ENCODE data around the gene STK11IP. TPM values are rescaled to one million over a fixed set of nuclear protein-coding genes. Genes with fewer than 3 reads are reported as not detected.
A peak's percentile ranks its signal among the peaks of the same experiment; 100 is the strongest.

The STK11IP gene
- total and polyA plus RNA-seq, 2 of the 13 experiments (the other 11 are each of a cell fraction or from before 2014, with no cell fraction given), result 12.8 to 24.0 TPM

GRCh38 chr2:219571311-219572236, 26.1 kb upstream of the STK11IP start, which contains the start of gene OBSL1:
TSS of gene OBSL1 (minus strand) at chr2:219571539. CDS start at chr2:219571232, 307 bp downstream.
- CTCF ChIA-PET (ENCODE audit: low intra/inter-chr PET ratio, low total read pairs), result interaction anchor here (2.9 kb wide), 1 partner anchor 71 kb away, joined by 13 read pairs; no protein-coding TSS in a partner anchor
- H2AFZ ChIP-seq (ENCODE audit: low read length), result no peak within 1 kb of the TSS
- TF ChIP-seq ZNF577 (CRISPR knock-in tag; IDR thresholded peaks at IDR 0.05; ENCODE audit: borderline replicate concordance, low read depth), result no peak
- peak; percentile 43; the same call in 1 of the 2 replicates for TF ChIP-seq KDM5A (IDR thresholded peaks at IDR 0.05; ENCODE audit: borderline replicate concordance, low read length)
- TF ChIP-seq CHD2 (IDR thresholded peaks at IDR 0.05; ENCODE audit: low read depth, low read length), result no peak; the same call in none of the 2 replicates
- 0 out of 2 replicates have a peak, but pooled peaks have one; percentile 56 for TF ChIP-seq CC2D1A (CRISPR knock-in tag; IDR thresholded peaks at IDR 0.05)
- TF ChIP-seq ZNF607 (CRISPR knock-in tag; IDR thresholded peaks at IDR 0.05; ENCODE audit: borderline replicate concordance), result no peak; the same call in 1 of the 2 replicates
- no peak for TF ChIP-seq ZNF749 (CRISPR knock-in tag; IDR thresholded peaks at IDR 0.05; ENCODE audit: borderline replicate concordance)
- no peak for TF ChIP-seq HMGA1 (CRISPR knock-in tag; conservative IDR thresholded peaks at IDR 0.05)
- TF ChIP-seq GFI1 (CRISPR knock-in tag; IDR thresholded peaks at IDR 0.05; ENCODE audit: borderline replicate concordance), result peak; percentile 78; the same call in 1 of the 2 replicates
- TF ChIP-seq NFKBIZ (CRISPR knock-in tag; IDR thresholded peaks at IDR 0.05), result no peak
- TF ChIP-seq HNRNPK (IDR thresholded peaks at IDR 0.05; ENCODE audit: low read depth, low read length, poor library complexity, severe bottlenecking), result peak; percentile 59
- peak; percentile 79 for TF ChIP-seq NR2F6 (IDR thresholded peaks at IDR 0.05)
- TF ChIP-seq NR2F6 (CRISPR knock-in tag; IDR thresholded peaks at IDR 0.05), result no peak; the same call in none of the 2 replicates
- peak; percentile 91 for TF ChIP-seq ZNF501 (CRISPR knock-in tag; IDR thresholded peaks at IDR 0.05)
- TF ChIP-seq ZNF563 (CRISPR knock-in tag; IDR thresholded peaks at IDR 0.05), result no peak
- peak; percentile 72 for TF ChIP-seq ZBTB37 (CRISPR knock-in tag; IDR thresholded peaks at IDR 0.05)
- peak; percentile 59; the same call in 1 of the 2 replicates for TF ChIP-seq NRL (CRISPR knock-in tag; IDR thresholded peaks at IDR 0.05; ENCODE audit: borderline replicate concordance)

More at GRCh38 chr2:219571311-219572236, 26.1 kb upstream of the STK11IP start, which contains the start of gene OBSL1:
- Histone ChIP-seq H3K9me3 (ENCODE audit: low read length) (no peaks in the 10 kb centered on the region), H3K9ac (ENCODE audit: insufficient read depth, low read depth, low read length) (peak within 1 kb of the TSS; percentile 88), H3K79me2 (ENCODE audit: insufficient read depth, low read length) (peaks cover 21% of the 10 kb centered on the region), H3K27me3 (ENCODE audit: control insufficient read depth in 1 of 2, insufficient read depth in 2 of 2, low read length in 2 of 2) (no peaks in the 10 kb centered on the region), H3K4me2 (ENCODE audit: low read depth, low read length) (peak within 1 kb of the TSS; percentile 92), H3K27ac (ENCODE audit: extremely low read length, insufficient read depth, low read length) (peak within 1 kb of the TSS; percentile 94), H3K36me3 (replicated peaks in 1 of 2; ENCODE audit: control insufficient read depth in 1 of 2, insufficient read depth in 2 of 2, low read length in 2 of 2) (peaks cover under 1 to 21% of the 10 kb centered on the region in 2 experiments), H3K4me3 (replicated peaks in 1 of 3; ENCODE audit: insufficient read depth in 1 of 3, low read depth in 2 of 3, low read length in 3 of 3) (peak within 1 kb of the TSS; percentile 90 to 95 (median 94)), H4K20me1 (ENCODE audit: insufficient read depth, low read length) (no peaks in the 10 kb centered on the region), H3K4me1 (ENCODE audit: insufficient read depth, low read length) (peaks cover 66% of the 10 kb centered on the region)
- BruUV-seq (replicated peaks), result no TSS peak
- DNase-seq (ENCODE audit: low spot score) (peak; percentile 90), ATAC-seq (peak; percentile 85), FAIRE-seq (peak; percentile 72)
- intact Hi-C loops (cut with micrococcal nuclease; ENCODE audit: unreplicated experiment), result no loop called here
- POLR2A ChIA-PET, result interaction anchor here (0.8 to 3.2 kb wide), 19 partner anchors 7 to 363 kb away, joined by 3 to 150 read pairs (median 4); partner anchors contain the start of genes CHPF, DNPEP, GMPPA and STK11IP
- under 1% methylated on average over 36 of the region's 42 CpGs for WGBS (ENCODE audit: low lambda C conversion rate)
- in situ Hi-C loops (cut with HindIII; ENCODE audit: extremely low pct_ligation_motif_present, low pct_unique_long_range_greater_than_20kb), result no loop called here

Data from HepG2 (cell line).